Measurements from ENCODE around the gene PLSCR5. TPM values are rescaled to one million over a fixed set of nuclear protein-coding genes. Genes with fewer than 3 reads are reported as not detected.

Gene PLSCR5
- total and polyA plus RNA-seq, 3 donors from 2014 or later, result not detected

DNA sequence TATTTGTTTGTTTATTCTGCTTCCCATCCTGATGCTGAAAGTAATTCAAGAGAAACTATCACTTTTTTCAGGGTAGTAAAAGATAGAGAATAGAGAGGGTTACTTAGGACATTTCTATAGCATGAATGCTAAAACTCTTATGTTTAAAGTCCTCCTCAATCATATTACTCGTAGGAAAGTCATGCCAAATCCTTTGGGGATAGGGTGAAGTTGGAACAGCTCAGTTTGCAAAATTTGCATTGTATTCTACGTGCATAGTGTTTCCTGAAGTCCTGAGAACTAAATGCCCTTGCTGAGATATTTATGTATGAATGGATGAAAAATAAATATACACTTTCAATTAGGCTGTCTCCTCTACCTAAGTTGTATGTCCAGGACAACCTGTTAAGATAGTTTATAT is 14.6 kb downstream of the PLSCR5 start:
- 70 to 78% methylated on average over 2 of the region's 2 CpGs for WGBS, 2 donors
- DNase-seq, result no peak
- Histone ChIP-seq H3K4me3 (no peak overlapping the region), H3K4me1 (no peaks in the 10 kb centered on the region), H3K27ac (no peak overlapping the region), H3K9me3 (no peaks in the 10 kb centered on the region), H3K27me3 (no peaks in the 10 kb centered on the region), H3K36me3 (ENCODE audit: low read depth, missing control alignments) (no peaks in the 10 kb centered on the region)
- TF ChIP-seq POLR2A (IDR thresholded peaks at IDR 0.05) (no peak), CTCF (IDR thresholded peaks at IDR 0.05) (no peak)
- intact Hi-C loops (cut with DNase I; ENCODE audit: low total_unique reads), result no loop called here

DNA sequence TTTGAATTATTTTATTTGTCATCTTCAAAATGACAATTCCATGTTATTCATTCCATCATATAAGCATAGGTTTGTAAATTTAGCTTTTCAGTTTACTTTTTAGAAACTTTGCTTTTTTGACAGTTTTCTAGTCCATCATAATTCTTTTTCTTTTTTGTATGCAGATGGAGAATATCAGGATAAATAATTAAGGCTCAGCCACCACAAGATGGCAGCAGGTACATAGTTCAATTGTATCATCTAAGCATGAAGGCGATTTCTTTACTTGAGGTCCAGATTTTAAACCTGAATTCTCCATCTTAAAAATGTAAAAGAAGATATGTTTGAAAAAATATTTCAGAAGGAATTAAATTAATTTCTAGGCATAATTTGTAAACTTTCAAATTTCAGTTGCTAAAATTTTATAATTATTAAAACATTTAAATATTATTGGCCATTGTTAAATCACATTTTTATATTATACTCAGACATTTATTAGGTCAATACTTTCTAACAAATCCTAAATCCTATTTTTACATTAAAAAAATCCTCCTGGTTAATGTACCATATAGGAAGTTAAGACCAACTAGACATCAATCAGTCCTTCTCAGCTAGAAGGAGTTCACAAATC is 15.1 kb downstream of the PLSCR5 start:
- no peaks in the 10 kb centered on the region for H3K4me1 ChIP-seq
- no peaks in the 10 kb centered on the region for H3K27me3 ChIP-seq
- no peak overlapping the region for H3K4me3 ChIP-seq
- H3K9me3 ChIP-seq, result no peaks in the 10 kb centered on the region
- no peaks in the 10 kb centered on the region for H3K36me3 ChIP-seq (ENCODE audit: low read depth, missing control alignments)
- DNase-seq, result peak; percentile 69
- intact Hi-C loops (cut with DNase I; ENCODE audit: low total_unique reads), result loop anchor here (10.0 kb wide), 1 partner anchor 365 kb away; no protein-coding TSS in a partner anchor
- no peak overlapping the region for H3K27ac ChIP-seq
- TF ChIP-seq CTCF (IDR thresholded peaks at IDR 0.05) (peak; percentile 39 to 52 (median 47)), POLR2A (IDR thresholded peaks at IDR 0.05) (no peak)
- 30% methylated on average over 1 of the region's 1 CpG for WGBS, 2 donors

GRCh38 chr3:146585156-146585555 is 20.0 kb downstream of the PLSCR5 start:
- no peaks in the 10 kb centered on the region for H3K36me3 ChIP-seq (ENCODE audit: low read depth, missing control alignments)
- no peak for TF ChIP-seq CTCF (IDR thresholded peaks at IDR 0.05)
- TF ChIP-seq POLR2A (IDR thresholded peaks at IDR 0.05), result no peak
- no peak overlapping the region for H3K4me3 ChIP-seq
- intact Hi-C loops (cut with DNase I; ENCODE audit: low total_unique reads), result loop anchor here (10.0 kb wide), 1 partner anchor 360 kb away; no protein-coding TSS in a partner anchor
- no peak for DNase-seq
- no peaks in the 10 kb centered on the region for H3K9me3 ChIP-seq
- no peak overlapping the region for H3K27ac ChIP-seq
- H3K27me3 ChIP-seq, result no peaks in the 10 kb centered on the region
- no peaks in the 10 kb centered on the region for H3K4me1 ChIP-seq

DNA sequence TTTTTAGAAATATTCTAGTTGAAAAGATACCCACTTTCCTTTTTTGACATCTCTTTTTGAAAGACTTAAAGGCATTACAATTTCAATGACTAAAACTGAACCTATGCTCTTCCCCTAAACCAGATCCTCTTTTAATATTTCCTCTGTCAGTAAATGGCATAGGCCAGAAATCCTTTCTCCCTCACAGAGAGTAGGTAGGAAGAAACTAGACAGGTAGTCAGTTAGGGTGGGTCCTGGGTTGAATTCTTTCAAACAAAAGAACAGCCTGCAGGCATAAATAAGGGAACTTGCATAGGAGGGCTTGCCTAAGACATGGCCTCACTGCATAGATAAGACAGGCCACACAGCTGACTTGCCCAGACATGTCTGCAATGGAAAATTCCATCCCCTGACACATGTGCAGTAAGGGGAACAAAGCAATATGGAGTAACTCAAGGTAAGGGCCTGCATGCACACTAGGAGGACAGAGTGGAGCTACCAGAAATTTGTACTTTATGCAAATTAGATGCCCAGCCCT is 23.1 kb downstream of the PLSCR5 start:
- Histone ChIP-seq H3K4me1 (no peaks in the 10 kb centered on the region), H3K4me3 (no peak overlapping the region), H3K9me3 (no peaks in the 10 kb centered on the region), H3K36me3 (ENCODE audit: low read depth, missing control alignments) (no peaks in the 10 kb centered on the region), H3K27ac (no peak overlapping the region), H3K27me3 (no peaks in the 10 kb centered on the region)
- TF ChIP-seq CTCF (IDR thresholded peaks at IDR 0.05), result no peak
- no peak for TF ChIP-seq POLR2A (IDR thresholded peaks at IDR 0.05)
- no peak for DNase-seq
- intact Hi-C loops (cut with DNase I; ENCODE audit: low total_unique reads), result loop anchor here (10.0 kb wide), 1 partner anchor 357 kb away; no protein-coding TSS in a partner anchor

DNA sequence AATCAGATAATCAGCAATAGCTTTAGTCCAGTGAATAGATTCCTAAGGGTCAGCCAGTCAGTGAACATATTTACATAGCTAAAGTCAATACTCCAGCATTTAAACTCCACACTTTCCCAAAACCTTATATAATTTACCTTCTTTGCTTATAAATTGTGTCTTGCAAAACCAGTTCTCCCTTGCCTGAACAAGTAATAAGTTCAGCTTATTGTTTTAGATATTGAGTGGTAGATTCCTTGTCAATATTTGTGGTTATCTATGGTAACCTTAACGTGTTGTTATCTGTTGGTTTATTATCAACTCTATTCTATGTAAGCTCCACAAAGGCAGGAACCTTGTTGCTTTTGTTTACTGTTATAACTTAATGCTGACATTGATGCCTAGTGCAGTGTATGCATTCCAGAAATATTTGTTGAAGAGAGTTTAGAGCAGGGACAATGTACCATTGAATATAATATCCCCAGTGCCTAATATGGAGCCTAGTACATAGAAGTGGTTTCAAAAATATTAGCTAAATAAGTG is 24.0 kb downstream of the PLSCR5 start:
- intact Hi-C loops (cut with DNase I; ENCODE audit: low total_unique reads), result loop anchor here (10.0 kb wide), 1 partner anchor 356 kb away; no protein-coding TSS in a partner anchor
- no peaks in the 10 kb centered on the region for H3K27me3 ChIP-seq
- no peaks in the 10 kb centered on the region for H3K36me3 ChIP-seq (ENCODE audit: low read depth, missing control alignments)
- 60 to 79% methylated on average over 1 of the region's 1 CpG for WGBS, 2 donors
- no peak overlapping the region for H3K4me3 ChIP-seq
- no peaks in the 10 kb centered on the region for H3K4me1 ChIP-seq
- H3K27ac ChIP-seq, result no peak overlapping the region
- no peak for DNase-seq
- no peak for TF ChIP-seq POLR2A (IDR thresholded peaks at IDR 0.05)
- TF ChIP-seq CTCF (IDR thresholded peaks at IDR 0.05), result no peak
- no peaks in the 10 kb centered on the region for H3K9me3 ChIP-seq
